HCT116 (cell line): ENCODE data around the gene TMCC3. TPM values are rescaled to one million over a fixed set of nuclear protein-coding genes. Genes with fewer than 3 reads are reported as not detected.
"Not testable (repeated sequence)": the region's sequence is repeated elsewhere in the genome, so short reads cannot be mapped to it uniquely, and the experiment has no call there.

Experiments used
- ATAC-seq: fragments of 200-7000 bp; cut with Tn5 transposase; 2 replicates; pipeline ENCODE4 v1.9.1; 2020; ENCODE audit warnings: mild to moderate bottlenecking, moderate library complexity
- BruUV-seq: library from RNA; stranded (reverse); fragments of 400-500 nt; replicated peaks from 2 replicates; lab custom pipeline; 2021; lab: Mats Ljungman, UMichigan
- CTCF ChIA-PET: fragments of 300-600 bp; sonication (Branson Sonifier 250); formaldehyde crosslinking; loops from one replicate; lab custom pipeline; 2021; ENCODE audit warnings: antibody characterized with exemption; lab: Charles Lee
- POLR2A ChIA-PET: fragments of 300-600, 350-600 bp; sonication (Branson Sonifier 250); formaldehyde crosslinking; loops from one replicate; lab custom pipeline; 2021; ENCODE audit warnings: antibody characterized with exemption; lab: Charles Lee
- RAD21 ChIA-PET, 2 experiments: fragments of 300-600 bp; sonication (Branson Sonifier 250); formaldehyde crosslinking; loops; one replicate each; lab custom pipeline; 2023; ENCODE audit warnings: low total read pairs in 2 of 2; ENCODE audit not compliant: uncharacterized antibody in 2 of 2, unreplicated experiment in 2 of 2, low non-redundant PET in 1 of 2; lab: Charles Lee
- DNase-seq: peaks from one replicate; pipeline ENCODE4 v3.0.0-alpha.2; 2010; ENCODE audit warnings: low read depth, low spot score
- H2AFZ ChIP-seq: fragments of 200-600 bp; shearing (Covaris generic), sonication (generic); 2 replicates; pipeline ENCODE4 v1.6.1; 2017; ENCODE audit warnings: low read depth, mixed run types, mixed read lengths, antibody characterized with exemption, low read length; ENCODE audit not compliant: poor library complexity, severe bottlenecking
- H3K27ac ChIP-seq: 2 replicates; pipeline ENCODE4 v1.5.1; 2012; ENCODE audit warnings: low read depth, low read length
- H3K27me3 ChIP-seq: fragments of 200-600 bp; sonication (generic); 2 replicates; pipeline ENCODE4 v1.6.1; 2016; ENCODE audit warnings: mixed run types, low read length, mixed read lengths; ENCODE audit not compliant: insufficient read depth
- H3K36me3 ChIP-seq, 2 experiments: fragments of 200-500 bp in 1 of 2; fragments of 200-600 bp in 1 of 2; sonication (Bioruptor generic) in 1 of 2; sonication (generic) in 1 of 2; 2 replicates each; pipeline versions ENCODE4 v1.5.1 to v1.6.1; 2014 to 2016; ENCODE audit warnings: low read length in 2 of 2, inconsistent platforms in 1 of 2, mixed read lengths in 1 of 2, mixed run types in 1 of 2; ENCODE audit not compliant: insufficient read depth in 2 of 2, control insufficient read depth in 1 of 2
- H3K4me1 ChIP-seq, 2 experiments: fragments of 200-600 bp in 1 of 2; sonication (generic) in 1 of 2; 2 replicates each; pipeline versions ENCODE4 v1.5.1 to v1.6.1; 2012 to 2017; ENCODE audit warnings: low read length in 2 of 2, inconsistent platforms in 1 of 2, mild to moderate bottlenecking in 1 of 2, mixed read lengths in 1 of 2, mixed run types in 1 of 2, moderate library complexity in 1 of 2; ENCODE audit not compliant: insufficient read depth in 2 of 2, control insufficient read depth in 1 of 2
- H3K4me2 ChIP-seq: fragments of 200-600 bp; sonication (generic); 2 replicates; pipeline ENCODE4 v1.6.1; 2017; ENCODE audit warnings: mixed run types, low read length, mixed read lengths
- H3K4me3 ChIP-seq, 2 experiments: fragments of 200-600 bp in 1 of 2; sonication (generic) in 1 of 2; replicated peaks in 1 of 2; 2 replicates each; pipeline ENCODE4 v1.5.1; 2011 to 2016; ENCODE audit warnings: low read length in 2 of 2, control low read depth in 1 of 2, low read depth in 1 of 2, mild to moderate bottlenecking in 1 of 2, mixed read lengths in 1 of 2, mixed run types in 1 of 2
- H3K79me2 ChIP-seq: fragments of 200-600 bp; sonication (generic); 2 replicates; pipeline ENCODE4 v1.6.1; 2017; ENCODE audit warnings: mild to moderate bottlenecking, mixed run types, low read length, moderate library complexity, mixed read lengths; ENCODE audit not compliant: insufficient read depth
- H3K9ac ChIP-seq: fragments of 200-600 bp; sonication (generic); 2 replicates; pipeline ENCODE4 v1.6.1; 2016; ENCODE audit warnings: low read length, mixed read lengths
- H3K9me2 ChIP-seq: fragments of 200-600 bp; sonication (generic), shearing (Covaris generic); 2 replicates; pipeline ENCODE4 v1.6.1; 2017; ENCODE audit warnings: mixed run types, mild to moderate bottlenecking, moderate library complexity; ENCODE audit not compliant: insufficient read depth
- H3K9me3 ChIP-seq, 2 experiments: fragments of 200-500 bp in 1 of 2; fragments of 200-600 bp in 1 of 2; sonication (Bioruptor generic) in 1 of 2; sonication (generic) in 1 of 2; 2 replicates each; pipeline ENCODE4 v1.6.1; 2014 to 2017; ENCODE audit warnings: low read length in 2 of 2, mixed read lengths in 2 of 2, inconsistent platforms in 1 of 2, low read depth in 1 of 2, mild to moderate bottlenecking in 1 of 2, mixed run types in 1 of 2, moderate library complexity in 1 of 2; ENCODE audit not compliant: control insufficient read depth in 1 of 2, insufficient read depth in 1 of 2
- H4K20me1 ChIP-seq: fragments of 200-600 bp; sonication (generic), shearing (Covaris generic); 2 replicates; pipeline ENCODE4 v1.6.1; 2017; ENCODE audit warnings: mixed run types, mild to moderate bottlenecking, moderate library complexity; ENCODE audit not compliant: insufficient read depth
- CBX3 ChIP-seq: IDR thresholded peaks from 2 replicates; pipeline ENCODE4 v1.6.1; 2012; ENCODE audit warnings: low read depth
- POLR2AphosphoS5 ChIP-seq: IDR thresholded peaks from 2 replicates; pipeline ENCODE4 v1.6.1; 2011; ENCODE audit warnings: mild to moderate bottlenecking, low read depth, low read length, moderate library complexity
- SP1 ChIP-seq: IDR thresholded peaks from 2 replicates; pipeline ENCODE4 v1.6.1; 2012; ENCODE audit warnings: low read depth
- ZFX ChIP-seq: fragments of 450-650 bp; IDR thresholded peaks from 2 replicates; pipeline ENCODE4 v1.6.1; 2017
- intact Hi-C: fragments of 100-400 bp; cut with micrococcal nuclease; formaldehyde crosslinking; loops from 2 replicates; pipeline ENCODE4 v1.10.0; 2022
- total RNA-seq: library from RNA; stranded (reverse); gene quantifications from one replicate; pipeline ENCODE4 v1.2.1, GENCODE V29; 2021; ENCODE audit not compliant: unreplicated experiment
- TF ChIP-seq, protein P1 (sequence below): IDR thresholded peaks from 2 replicates; pipeline ENCODE4 v1.6.1; 2011; ENCODE audit warnings: mild to moderate bottlenecking, low read length, moderate library complexity; ENCODE audit not compliant: insufficient replicate concordance; ENCODE audit errors: extremely low read depth
- TF ChIP-seq, protein P2 (sequence below), 3 experiments: fragments of 200-600 bp in 1 of 3; sonication (generic) in 1 of 3; IDR thresholded peaks in 2 of 3; conservative IDR thresholded peaks in 1 of 3; 2 replicates each; pipeline ENCODE4 v1.5.1; 2012 to 2017; ENCODE audit warnings: low read depth in 2 of 3, low read length in 2 of 3, antibody characterized with exemption in 1 of 3, borderline replicate concordance in 1 of 3, control low read depth in 1 of 3, mild to moderate bottlenecking in 1 of 3, mixed read lengths in 1 of 3, mixed run types in 1 of 3, moderate library complexity in 1 of 3; ENCODE audit not compliant: insufficient read depth in 1 of 3

Gene TMCC3
- total RNA-seq, 1 experiment from 2014 or later: 4.5 TPM

DNA sequence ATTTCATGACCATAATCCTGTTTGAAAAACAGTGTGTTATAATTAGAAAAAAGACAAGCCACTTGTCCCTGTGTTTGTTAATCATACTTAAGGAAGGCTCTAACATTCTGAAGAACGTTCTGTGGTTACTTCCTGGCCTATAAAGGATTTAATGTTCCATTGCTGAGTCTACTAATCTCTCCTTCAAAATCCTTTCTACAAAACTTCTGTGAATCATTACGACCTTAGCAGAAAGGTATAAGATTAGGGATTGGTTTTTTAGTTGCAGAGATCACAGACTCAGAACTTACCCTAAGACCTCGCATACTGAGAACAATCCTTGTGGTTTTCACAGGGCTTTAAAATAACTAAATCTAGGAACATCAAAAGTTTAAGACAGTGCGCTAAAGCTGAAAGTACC, 48.3 kb downstream of the TMCC3 start (continued):
- TF ChIP-seq SP1 (no peak), CBX3 (no peak), ZFX (no peak), POLR2AphosphoS5 (no peak)
- TF ChIP-seq, protein P1, sequence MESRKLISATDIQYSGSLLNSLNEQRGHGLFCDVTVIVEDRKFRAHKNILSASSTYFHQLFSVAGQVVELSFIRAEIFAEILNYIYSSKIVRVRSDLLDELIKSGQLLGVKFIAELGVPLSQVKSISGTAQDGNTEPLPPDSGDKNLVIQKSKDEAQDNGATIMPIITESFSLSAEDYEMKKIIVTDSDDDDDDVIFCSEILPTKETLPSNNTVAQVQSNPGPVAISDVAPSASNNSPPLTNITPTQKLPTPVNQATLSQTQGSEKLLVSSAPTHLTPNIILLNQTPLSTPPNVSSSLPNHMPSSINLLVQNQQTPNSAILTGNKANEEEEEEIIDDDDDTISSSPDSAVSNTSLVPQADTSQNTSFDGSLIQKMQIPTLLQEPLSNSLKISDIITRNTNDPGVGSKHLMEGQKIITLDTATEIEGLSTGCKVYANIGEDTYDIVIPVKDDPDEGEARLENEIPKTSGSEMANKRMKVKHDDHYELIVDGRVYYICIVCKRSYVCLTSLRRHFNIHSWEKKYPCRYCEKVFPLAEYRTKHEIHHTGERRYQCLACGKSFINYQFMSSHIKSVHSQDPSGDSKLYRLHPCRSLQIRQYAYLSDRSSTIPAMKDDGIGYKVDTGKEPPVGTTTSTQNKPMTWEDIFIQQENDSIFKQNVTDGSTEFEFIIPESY: no peak
- TF ChIP-seq, protein P2, sequence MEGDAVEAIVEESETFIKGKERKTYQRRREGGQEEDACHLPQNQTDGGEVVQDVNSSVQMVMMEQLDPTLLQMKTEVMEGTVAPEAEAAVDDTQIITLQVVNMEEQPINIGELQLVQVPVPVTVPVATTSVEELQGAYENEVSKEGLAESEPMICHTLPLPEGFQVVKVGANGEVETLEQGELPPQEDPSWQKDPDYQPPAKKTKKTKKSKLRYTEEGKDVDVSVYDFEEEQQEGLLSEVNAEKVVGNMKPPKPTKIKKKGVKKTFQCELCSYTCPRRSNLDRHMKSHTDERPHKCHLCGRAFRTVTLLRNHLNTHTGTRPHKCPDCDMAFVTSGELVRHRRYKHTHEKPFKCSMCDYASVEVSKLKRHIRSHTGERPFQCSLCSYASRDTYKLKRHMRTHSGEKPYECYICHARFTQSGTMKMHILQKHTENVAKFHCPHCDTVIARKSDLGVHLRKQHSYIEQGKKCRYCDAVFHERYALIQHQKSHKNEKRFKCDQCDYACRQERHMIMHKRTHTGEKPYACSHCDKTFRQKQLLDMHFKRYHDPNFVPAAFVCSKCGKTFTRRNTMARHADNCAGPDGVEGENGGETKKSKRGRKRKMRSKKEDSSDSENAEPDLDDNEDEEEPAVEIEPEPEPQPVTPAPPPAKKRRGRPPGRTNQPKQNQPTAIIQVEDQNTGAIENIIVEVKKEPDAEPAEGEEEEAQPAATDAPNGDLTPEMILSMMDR (IDR thresholded peaks at IDR 0.05 in 2 of 3, conservative IDR thresholded peaks at IDR 0.05 in 1 of 3; ENCODE audit: borderline replicate concordance in 1 of 3, insufficient read depth in 1 of 3, low read depth in 2 of 3, low read length in 2 of 3): no peak

DNA sequence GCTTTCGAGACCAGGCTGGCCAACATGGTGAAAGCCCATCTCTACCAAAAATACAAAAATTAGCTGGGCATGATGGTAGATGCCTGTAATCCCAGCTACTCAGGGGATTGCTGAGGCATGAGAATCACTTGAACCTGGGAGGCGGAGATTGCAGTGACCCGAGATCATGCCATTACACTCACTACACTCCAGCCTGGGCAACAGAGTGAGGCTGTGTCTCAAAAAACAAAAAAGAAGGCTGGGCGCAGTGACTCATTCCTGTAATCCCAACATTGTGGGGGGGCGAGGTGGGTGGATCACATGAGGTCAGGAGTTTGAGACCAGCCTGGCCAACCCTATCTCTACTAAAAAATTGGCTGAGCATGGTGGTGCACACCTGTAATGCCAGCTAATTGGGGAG, 49.0 kb downstream of the TMCC3 start:
- H3K79me2 ChIP-seq, H3K4me3 ChIP-seq, BruUV-seq, H3K36me3 ChIP-seq, CTCF ChIA-PET, ATAC-seq, H3K27ac ChIP-seq, DNase-seq, H3K9ac ChIP-seq, H3K27me3 ChIP-seq, H3K9me3 ChIP-seq, RAD21 ChIA-PET, H4K20me1 ChIP-seq, H2AFZ ChIP-seq, H3K9me2 ChIP-seq: not testable (repeated sequence)
- Histone ChIP-seq H3K4me1 (peaks cover 0 to 14% of the 10 kb centered on the region in 2 experiments; a peak in 1 of 4 replicates), H3K4me2 (0 out of 2 replicates have a peak overlapping the region, but pooled peaks have one; percentile 18)
- intact Hi-C loops: loop anchor here (10.0 kb wide), 1 partner anchor 163 kb away; no protein-coding TSS in a partner anchor
- POLR2A ChIA-PET: interaction anchor here (0.7 kb wide), 1 partner anchor 274 kb away, joined by 5 read pairs; no protein-coding TSS in a partner anchor
